Measurements from ENCODE around the gene COL23A1.

The COL23A1 gene

DNA sequence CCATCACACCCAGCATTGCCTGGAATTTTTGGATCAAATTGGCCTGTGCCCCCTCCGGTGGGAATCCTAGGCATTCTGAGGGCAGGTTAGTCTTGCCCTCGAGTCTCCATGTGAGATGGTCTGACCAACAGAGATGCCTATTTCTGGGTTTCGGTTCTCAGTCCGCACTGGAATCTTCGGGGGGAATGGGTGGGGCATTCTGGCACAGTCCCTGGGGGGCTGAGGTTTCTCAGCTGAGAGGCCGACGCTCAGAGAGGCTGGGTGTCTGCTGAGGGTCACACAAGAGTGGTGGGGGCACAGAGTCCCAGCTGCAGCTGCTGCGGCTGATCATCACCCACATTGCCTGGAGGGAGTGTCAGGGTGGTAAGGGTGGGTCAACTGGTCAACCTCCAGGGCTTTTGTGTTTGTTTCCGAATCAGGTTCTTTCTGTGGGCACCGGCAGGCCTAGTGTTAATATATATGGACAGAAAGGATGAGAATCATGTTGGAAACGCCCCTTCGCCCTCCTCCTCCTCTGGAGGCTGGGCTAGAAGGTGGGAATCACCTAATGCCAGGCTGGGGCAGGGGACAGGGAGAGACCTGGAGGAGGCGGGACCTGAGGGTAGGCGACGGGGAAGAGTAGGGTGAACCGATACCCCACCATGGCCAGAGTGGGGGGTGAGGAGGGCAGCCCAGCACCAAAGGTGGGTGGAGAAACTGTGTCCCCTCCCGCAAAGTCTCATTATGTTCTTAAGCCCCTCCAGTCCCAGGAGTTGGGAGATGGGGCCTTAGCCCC lies 208.1 kb downstream of the COL23A1 start:
- TF ChIP-seq, protein P1, sequence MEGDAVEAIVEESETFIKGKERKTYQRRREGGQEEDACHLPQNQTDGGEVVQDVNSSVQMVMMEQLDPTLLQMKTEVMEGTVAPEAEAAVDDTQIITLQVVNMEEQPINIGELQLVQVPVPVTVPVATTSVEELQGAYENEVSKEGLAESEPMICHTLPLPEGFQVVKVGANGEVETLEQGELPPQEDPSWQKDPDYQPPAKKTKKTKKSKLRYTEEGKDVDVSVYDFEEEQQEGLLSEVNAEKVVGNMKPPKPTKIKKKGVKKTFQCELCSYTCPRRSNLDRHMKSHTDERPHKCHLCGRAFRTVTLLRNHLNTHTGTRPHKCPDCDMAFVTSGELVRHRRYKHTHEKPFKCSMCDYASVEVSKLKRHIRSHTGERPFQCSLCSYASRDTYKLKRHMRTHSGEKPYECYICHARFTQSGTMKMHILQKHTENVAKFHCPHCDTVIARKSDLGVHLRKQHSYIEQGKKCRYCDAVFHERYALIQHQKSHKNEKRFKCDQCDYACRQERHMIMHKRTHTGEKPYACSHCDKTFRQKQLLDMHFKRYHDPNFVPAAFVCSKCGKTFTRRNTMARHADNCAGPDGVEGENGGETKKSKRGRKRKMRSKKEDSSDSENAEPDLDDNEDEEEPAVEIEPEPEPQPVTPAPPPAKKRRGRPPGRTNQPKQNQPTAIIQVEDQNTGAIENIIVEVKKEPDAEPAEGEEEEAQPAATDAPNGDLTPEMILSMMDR (conservative IDR thresholded peaks at IDR 0.05; ENCODE audit: low read depth): no peak
- ChIA-PET POLR2A (ENCODE audit: low non-redundant PET) (no interaction called here), CTCF (no interaction called here)
- H3K27ac ChIP-seq: no peak overlapping the region
- DNase-seq (ENCODE audit: low spot score): no peak

- H3K27ac ChIP-seq: no peak overlapping the region
- ChIA-PET CTCF (no interaction called here), POLR2A (ENCODE audit: low non-redundant PET) (no interaction called here)
- TF ChIP-seq, protein P1 (conservative IDR thresholded peaks at IDR 0.05; ENCODE audit: low read depth): no peak
- no peak for DNase-seq (ENCODE audit: low spot score)
Observed at GRCh38 chr5:178381206-178381605, 209.0 kb downstream of the COL23A1 start.

GRCh38 chr5:178380541-178381074 lies 209.6 kb downstream of the COL23A1 start:
- ChIA-PET CTCF (no interaction called here), POLR2A (ENCODE audit: low non-redundant PET) (no interaction called here)
- TF ChIP-seq, protein P1 (conservative IDR thresholded peaks at IDR 0.05; ENCODE audit: low read depth): no peak
- H3K27ac ChIP-seq: no peak overlapping the region
- DNase-seq (ENCODE audit: low spot score): no peak

DNA sequence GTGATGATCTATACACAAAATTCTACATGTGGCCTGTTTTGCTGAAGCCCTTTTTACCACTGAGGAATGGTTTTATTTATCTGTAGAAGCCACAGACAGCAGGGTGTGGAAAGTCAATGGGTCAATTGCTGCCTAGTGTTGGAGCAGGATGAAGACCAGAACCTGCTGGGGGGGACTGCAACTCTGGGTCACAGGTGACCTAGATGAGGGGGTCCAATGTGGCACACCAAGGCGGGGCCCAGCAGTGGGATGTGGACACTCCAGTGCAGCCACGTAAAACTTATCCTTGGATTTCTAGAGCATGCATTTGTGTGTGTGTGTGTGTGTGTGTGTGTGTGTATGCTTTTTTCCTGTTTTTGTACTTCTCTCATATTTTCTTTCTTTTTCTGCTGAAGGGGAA lies 210.1 kb downstream of the COL23A1 start:
- POLR2A ChIA-PET (ENCODE audit: low non-redundant PET): no interaction called here
- TF ChIP-seq, protein P1 (conservative IDR thresholded peaks at IDR 0.05; ENCODE audit: low read depth): no peak
- H3K27ac ChIP-seq: no peak overlapping the region
- CTCF ChIA-PET: no interaction called here
- DNase-seq (ENCODE audit: low spot score): no peak

- ChIA-PET CTCF (interaction anchor here (0.7 kb wide), 1 partner anchor 1038 kb away, joined by 3 read pairs; no protein-coding TSS in a partner anchor), POLR2A (ENCODE audit: low non-redundant PET) (no interaction called here)
- no peak overlapping the region for H3K27ac ChIP-seq
- TF ChIP-seq, protein P1 (conservative IDR thresholded peaks at IDR 0.05; ENCODE audit: low read depth): no peak
- no peak for DNase-seq (ENCODE audit: low spot score)
Observed at GRCh38 chr5:178378527-178379484, 211.4 kb downstream of the COL23A1 start.

DNA sequence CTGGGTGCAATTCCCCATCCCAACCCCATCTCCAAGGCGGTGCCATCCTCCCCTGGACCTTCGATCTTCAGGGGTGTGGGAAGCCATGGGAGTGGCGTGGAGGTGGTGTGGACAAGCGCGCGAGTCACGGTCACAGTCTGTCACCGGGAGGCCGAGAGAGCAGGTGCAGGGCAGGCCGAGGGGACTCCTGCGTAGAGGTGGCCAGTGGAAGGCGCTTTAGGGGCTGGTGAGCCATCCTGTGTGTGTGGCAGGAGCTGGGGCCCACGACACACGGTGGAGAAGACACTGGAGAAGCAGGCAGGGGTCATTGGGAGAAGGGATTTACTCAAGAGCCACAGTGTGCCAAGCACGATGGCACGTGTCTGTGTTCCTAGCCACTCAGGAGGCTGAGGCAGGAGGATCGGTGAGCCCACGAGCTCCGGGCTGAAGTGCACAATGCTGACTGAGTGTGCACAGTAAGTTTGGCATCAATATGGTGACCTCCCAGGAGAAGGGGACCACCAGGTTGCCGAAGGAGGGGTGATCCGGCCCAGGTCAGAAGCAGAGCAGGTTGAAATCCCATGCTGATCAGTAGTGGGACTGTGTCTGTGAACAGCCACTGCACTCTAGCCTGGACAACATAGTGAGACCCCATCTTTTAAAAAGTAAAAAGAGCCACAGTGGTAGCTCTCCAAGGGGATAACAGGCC lies 212.5 kb downstream of the COL23A1 start:
- POLR2A ChIA-PET (ENCODE audit: low non-redundant PET): no interaction called here
- no peak for DNase-seq (ENCODE audit: low spot score)
- TF ChIP-seq, protein P1 (conservative IDR thresholded peaks at IDR 0.05; ENCODE audit: low read depth): no peak
- CTCF ChIA-PET: no interaction called here
- no peak overlapping the region for H3K27ac ChIP-seq
